Hepatocyte (in vitro differentiated cells): ENCODE results near the gene SPATA2. TPM values are rescaled to one million over a fixed set of nuclear protein-coding genes. Genes with fewer than 3 reads are reported as not detected.

Experiments used
- DNase-seq: peaks from one replicate; pipeline ENCODE4 v3.0.0-alpha.2; 2016; ENCODE audit warnings: low spot score
- H2AFZ ChIP-seq: fragments of 200-600 bp; sonication (generic); 2 replicates; pipeline ENCODE4 v1.6.0; 2016; ENCODE audit warnings: antibody characterized with exemption, mild to moderate bottlenecking
- H3K27ac ChIP-seq: fragments of 200-600 bp; sonication (generic); 2 replicates; pipeline ENCODE4 v1.5.1; 2016; ENCODE audit warnings: mild to moderate bottlenecking
- H3K27me3 ChIP-seq: fragments of 200-600 bp; sonication (generic); 2 replicates; pipeline ENCODE4 v1.6.1; 2016
- H3K36me3 ChIP-seq: fragments of 200-600 bp; sonication (generic); replicated peaks from 2 replicates; pipeline ENCODE4 v1.5.1; 2016; ENCODE audit warnings: low read depth; ENCODE audit not compliant: insufficient read depth
- H3K4me1 ChIP-seq: fragments of 200-600 bp; sonication (generic); 2 replicates; pipeline ENCODE4 v1.5.1; 2016; ENCODE audit warnings: mild to moderate bottlenecking, moderate library complexity; ENCODE audit not compliant: insufficient read depth
- H3K4me2 ChIP-seq: fragments of 200-600 bp; sonication (generic); 2 replicates; pipeline ENCODE4 v1.6.0; 2016
- H3K4me3 ChIP-seq: fragments of 200-600 bp; sonication (generic); 2 replicates; pipeline ENCODE4 v1.5.1; 2016; ENCODE audit warnings: mild to moderate bottlenecking
- H3K79me2 ChIP-seq: fragments of 200-600 bp; sonication (generic); 2 replicates; pipeline ENCODE4 v1.6.0; 2017; ENCODE audit warnings: mild to moderate bottlenecking
- H3K9me2 ChIP-seq: fragments of 200-600 bp; sonication (generic); replicated peaks from 2 replicates; pipeline ENCODE4 v1.6.0; 2017; ENCODE audit warnings: mild to moderate bottlenecking; ENCODE audit not compliant: insufficient read depth
- H3K9me3 ChIP-seq: fragments of 200-600 bp; sonication (generic); 2 replicates; pipeline ENCODE4 v1.5.1; 2016; ENCODE audit warnings: low read depth, mild to moderate bottlenecking
- H4K20me1 ChIP-seq: fragments of 200-600 bp; sonication (generic); 2 replicates; pipeline ENCODE4 v1.6.0; 2016; ENCODE audit warnings: mild to moderate bottlenecking; ENCODE audit not compliant: insufficient read depth, poor library complexity, severe bottlenecking
- EZH2 ChIP-seq: fragments of 200-600 bp; sonication (generic); IDR thresholded peaks from 2 replicates; pipeline ENCODE4 v1.6.1; 2016; ENCODE audit warnings: antibody characterized with exemption, mild to moderate bottlenecking, borderline replicate concordance
- EZH2phosphoT487 ChIP-seq: fragments of 200-600 bp; sonication (generic); IDR thresholded peaks from one replicate; pipeline ENCODE4 v1.6.1; 2018; ENCODE audit warnings: antibody characterized with exemption, mild to moderate bottlenecking, low read depth, moderate library complexity; ENCODE audit not compliant: unreplicated experiment, severe bottlenecking
- WGBS: methylation state at CpG from one replicate; pipeline ENCODE4 v1.1.6; 2016; ENCODE audit warnings: low lambda C conversion rate; ENCODE audit errors: missing lambda C conversion rate; 5-methylcytosine and 5-hydroxymethylcytosine counted together
- polyA plus RNA-seq: library from polyadenylated mRNA; unstranded; fragments of >200 nt; fragmentation: Nextera tagmentation; extraction: Ambion mirVana; gene quantifications from 2 replicates; pipeline ENCODE4 v1.2.1, GENCODE V29; 2016
- total RNA-seq: library from RNA; depleted of rRNA; stranded (reverse); fragments of >200 nt; gene quantifications from 2 replicates; pipeline ENCODE4 v1.2.3, GENCODE V29; 2014
- TF ChIP-seq, protein P1 (sequence below): fragments of 200-600 bp; sonication (generic); IDR thresholded peaks from 2 replicates; pipeline ENCODE4 v1.5.1; 2016; ENCODE audit warnings: antibody characterized with exemption, mild to moderate bottlenecking; ENCODE audit not compliant: poor library complexity

Gene SPATA2
- total and polyA plus RNA-seq, 2 experiments from 2014 or later, result 5.9 to 9.6 TPM

DNA sequence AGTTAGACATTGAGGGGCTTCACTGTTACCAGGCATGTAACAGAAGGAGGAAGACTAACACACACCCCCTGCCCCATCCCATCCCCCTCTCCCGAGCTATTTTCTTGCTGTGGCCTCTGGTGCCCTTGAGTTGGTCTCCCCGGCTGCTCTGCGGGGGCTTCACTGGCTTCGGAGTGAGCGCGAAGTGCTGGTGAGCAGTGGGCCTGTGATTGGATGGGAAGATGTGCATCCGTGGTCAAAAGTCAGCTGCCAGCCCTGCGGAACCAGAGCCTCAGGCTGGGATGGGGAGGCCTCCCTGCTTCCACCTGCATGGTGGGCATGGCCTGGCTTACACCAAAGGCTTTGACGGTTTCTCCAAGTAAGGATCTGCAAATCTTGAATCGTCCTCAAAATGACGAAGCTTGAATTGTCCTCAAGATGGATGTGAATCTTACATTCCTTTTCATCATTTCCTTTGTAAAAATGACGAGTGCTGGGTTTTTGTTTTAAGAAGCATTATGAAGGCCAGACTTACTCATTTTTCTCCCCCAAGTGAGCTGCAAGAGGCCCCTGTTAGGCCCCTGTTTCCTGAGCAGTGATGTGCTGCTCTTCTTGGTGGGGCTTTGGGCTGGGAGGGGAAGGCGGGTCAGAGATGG is 23.7 kb downstream of the SPATA2 start:
- H3K4me1 ChIP-seq, result no peaks in the 10 kb centered on the region
- H3K27me3 ChIP-seq, result no peaks in the 10 kb centered on the region
- no peak for DNase-seq
- no peaks in the 10 kb centered on the region for H4K20me1 ChIP-seq
- TF ChIP-seq EZH2phosphoT487 (no peak), EZH2 (no peak)
- TF ChIP-seq, protein P1, sequence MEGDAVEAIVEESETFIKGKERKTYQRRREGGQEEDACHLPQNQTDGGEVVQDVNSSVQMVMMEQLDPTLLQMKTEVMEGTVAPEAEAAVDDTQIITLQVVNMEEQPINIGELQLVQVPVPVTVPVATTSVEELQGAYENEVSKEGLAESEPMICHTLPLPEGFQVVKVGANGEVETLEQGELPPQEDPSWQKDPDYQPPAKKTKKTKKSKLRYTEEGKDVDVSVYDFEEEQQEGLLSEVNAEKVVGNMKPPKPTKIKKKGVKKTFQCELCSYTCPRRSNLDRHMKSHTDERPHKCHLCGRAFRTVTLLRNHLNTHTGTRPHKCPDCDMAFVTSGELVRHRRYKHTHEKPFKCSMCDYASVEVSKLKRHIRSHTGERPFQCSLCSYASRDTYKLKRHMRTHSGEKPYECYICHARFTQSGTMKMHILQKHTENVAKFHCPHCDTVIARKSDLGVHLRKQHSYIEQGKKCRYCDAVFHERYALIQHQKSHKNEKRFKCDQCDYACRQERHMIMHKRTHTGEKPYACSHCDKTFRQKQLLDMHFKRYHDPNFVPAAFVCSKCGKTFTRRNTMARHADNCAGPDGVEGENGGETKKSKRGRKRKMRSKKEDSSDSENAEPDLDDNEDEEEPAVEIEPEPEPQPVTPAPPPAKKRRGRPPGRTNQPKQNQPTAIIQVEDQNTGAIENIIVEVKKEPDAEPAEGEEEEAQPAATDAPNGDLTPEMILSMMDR, result no peak
- H3K36me3 ChIP-seq, result no peaks in the 10 kb centered on the region
- no peaks in the 10 kb centered on the region for H3K9me3 ChIP-seq
- WGBS, result 86% methylated on average over 13 of the region's 13 CpGs
- no peak overlapping the region for H2AFZ ChIP-seq
- H3K79me2 ChIP-seq, result no peaks in the 10 kb centered on the region
- H3K4me2 ChIP-seq, result no peak overlapping the region
- no peak overlapping the region for H3K27ac ChIP-seq
- no peaks in the 10 kb centered on the region for H3K9me2 ChIP-seq
- no peak overlapping the region for H3K4me3 ChIP-seq

DNA sequence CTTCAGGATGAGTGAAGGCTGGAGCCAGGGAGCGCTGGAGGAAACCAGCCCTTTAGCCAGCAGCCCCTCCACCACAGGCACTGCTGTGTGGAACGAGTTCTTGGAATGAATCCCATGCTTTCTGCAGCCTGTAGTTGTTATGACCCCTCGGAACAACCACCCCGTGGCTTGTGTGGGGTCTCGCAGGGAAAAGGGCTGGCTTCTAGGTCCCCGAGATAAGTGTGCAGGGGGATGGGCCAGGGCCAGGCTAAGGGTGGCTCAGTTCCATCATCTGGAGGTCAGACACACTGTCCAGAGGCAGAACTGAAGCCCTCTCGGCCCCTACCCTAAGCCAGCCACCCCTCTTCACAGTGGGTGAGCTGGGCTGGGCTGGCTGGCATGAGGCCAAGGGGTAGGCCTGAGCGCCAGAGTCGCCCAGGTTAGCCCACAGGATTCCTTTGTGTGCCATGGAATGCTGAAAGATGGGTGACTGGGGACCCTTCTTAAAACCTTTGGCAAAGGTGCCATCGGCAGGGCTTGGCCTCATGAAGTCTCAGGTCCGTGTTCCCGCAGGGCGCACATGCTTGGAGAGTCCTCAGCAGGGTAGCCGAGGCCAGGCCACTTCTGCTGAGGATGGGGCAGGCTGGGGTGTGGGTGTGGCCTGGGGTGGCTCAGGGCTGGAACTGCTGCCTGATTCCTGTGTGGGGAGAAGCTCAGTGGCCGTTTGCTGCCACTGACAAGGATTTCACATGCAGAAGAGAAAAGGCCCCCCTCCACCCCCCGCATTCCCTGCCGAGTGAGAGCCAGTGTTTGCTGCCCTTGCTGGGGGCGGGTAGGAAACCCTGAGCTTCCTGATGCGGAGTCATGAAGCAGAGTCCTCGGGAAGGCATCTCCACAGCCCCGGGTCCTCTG is 24.6 kb downstream of the SPATA2 start:
- no peak for DNase-seq
- Histone ChIP-seq H3K9me2 (no peaks in the 10 kb centered on the region), H3K4me1 (no peaks in the 10 kb centered on the region), H3K36me3 (no peaks in the 10 kb centered on the region), H3K27ac (no peak overlapping the region), H2AFZ (no peak overlapping the region), H3K4me2 (no peak overlapping the region), H3K4me3 (no peak overlapping the region), H3K79me2 (no peaks in the 10 kb centered on the region), H3K27me3 (no peaks in the 10 kb centered on the region), H3K9me3 (no peaks in the 10 kb centered on the region), H4K20me1 (no peaks in the 10 kb centered on the region)
- WGBS, result 74% methylated on average over 21 of the region's 21 CpGs
- TF ChIP-seq EZH2, result no peak
- no peak for TF ChIP-seq EZH2phosphoT487
- TF ChIP-seq, protein P1, result no peak

GRCh38 chr20:49889935-49890333 is 25.4 kb downstream of the SPATA2 start:
- no peaks in the 10 kb centered on the region for H3K27me3 ChIP-seq
- 75% methylated on average over 9 of the region's 9 CpGs for WGBS
- H3K4me2 ChIP-seq, result no peak overlapping the region
- no peak overlapping the region for H2AFZ ChIP-seq
- no peak overlapping the region for H3K27ac ChIP-seq
- no peaks in the 10 kb centered on the region for H3K79me2 ChIP-seq
- TF ChIP-seq EZH2, result no peak
- TF ChIP-seq, protein P1, result no peak
- TF ChIP-seq EZH2phosphoT487, result no peak
- H3K36me3 ChIP-seq, result no peaks in the 10 kb centered on the region
- H3K9me3 ChIP-seq, result no peaks in the 10 kb centered on the region
- no peaks in the 10 kb centered on the region for H3K9me2 ChIP-seq
- H4K20me1 ChIP-seq, result no peaks in the 10 kb centered on the region
- no peak overlapping the region for H3K4me3 ChIP-seq
- no peaks in the 10 kb centered on the region for H3K4me1 ChIP-seq
- no peak for DNase-seq
